Hematopoietic multipotent progenitor cell (in vitro differentiated cells): ENCODE measurements around the gene SPOP. TPM values are rescaled to one million over a fixed set of nuclear protein-coding genes. Genes with fewer than 3 reads are reported as not detected.
"Not testable (repeated sequence)": the region's sequence is repeated elsewhere in the genome, so short reads cannot be mapped to it uniquely, and the experiment has no call there.

Experiments used
- DNase-seq, 3 donors: peaks; one replicate each; pipeline ENCODE4 v3.0.0-alpha.2; 2011 to 2015; ENCODE audit warnings: low read depth in 2 of 3, low spot score in 2 of 3
- total RNA-seq: library from RNA; depleted of rRNA; stranded (reverse); fragments of >200 nt; gene quantifications from one replicate; pipeline ENCODE4 v1.2.3, GENCODE V29; 2012

Gene SPOP
- total RNA-seq, 1 donor, result 77.8 TPM

DNA sequence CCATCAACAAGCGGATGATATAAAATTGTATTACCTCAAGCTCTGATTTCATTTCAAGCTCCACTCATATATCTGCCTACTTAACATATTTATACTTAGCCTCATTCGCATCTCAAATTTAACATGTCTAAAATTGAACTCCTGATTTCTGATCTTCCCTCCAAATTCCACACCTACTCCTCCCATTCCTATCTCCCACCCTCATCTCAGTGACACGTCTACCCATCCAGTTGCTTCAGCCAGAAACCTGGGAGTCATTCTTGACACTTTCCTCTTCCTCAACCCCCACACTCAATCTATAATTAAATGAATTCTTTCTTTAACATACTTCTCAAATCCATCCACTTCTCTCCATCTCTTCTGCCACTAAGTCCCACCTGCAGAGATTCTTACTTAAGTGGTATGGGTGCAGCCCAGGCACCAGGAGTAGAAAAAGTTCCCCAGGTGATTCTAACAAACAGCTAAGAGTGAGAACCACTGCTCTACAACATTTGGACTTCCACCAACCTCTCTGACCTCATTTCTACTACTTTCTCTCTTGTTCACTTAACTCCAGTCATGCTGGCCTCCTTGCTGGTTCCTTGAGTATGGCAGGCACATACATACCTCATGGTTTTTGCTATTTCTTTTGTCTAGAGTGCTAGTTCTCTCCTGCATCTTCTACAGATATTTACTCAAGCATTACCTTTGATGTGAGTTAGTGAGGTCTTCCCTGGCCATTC lies 18.1 kb downstream of the SPOP start:
- no peak for DNase-seq

DNA sequence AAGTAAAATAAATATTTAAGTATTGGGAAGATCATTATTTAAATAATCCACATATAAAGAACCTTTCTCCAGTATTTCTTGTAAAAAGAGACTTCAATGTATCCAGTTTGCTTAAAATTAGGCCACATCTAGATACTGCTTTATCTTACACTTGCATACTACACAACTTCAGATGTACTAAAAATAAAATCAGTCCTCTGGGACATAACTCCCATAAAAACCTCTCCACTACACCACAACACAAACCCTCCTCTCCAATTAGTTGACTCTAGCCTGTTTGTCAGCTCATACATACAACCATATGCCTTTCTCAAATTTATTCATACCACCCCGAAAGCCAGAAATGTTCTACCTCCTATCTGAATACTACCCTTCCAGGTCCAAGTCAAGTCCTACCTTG lies 21.6 kb downstream of the SPOP start:
- DNase-seq, result no peak

DNA sequence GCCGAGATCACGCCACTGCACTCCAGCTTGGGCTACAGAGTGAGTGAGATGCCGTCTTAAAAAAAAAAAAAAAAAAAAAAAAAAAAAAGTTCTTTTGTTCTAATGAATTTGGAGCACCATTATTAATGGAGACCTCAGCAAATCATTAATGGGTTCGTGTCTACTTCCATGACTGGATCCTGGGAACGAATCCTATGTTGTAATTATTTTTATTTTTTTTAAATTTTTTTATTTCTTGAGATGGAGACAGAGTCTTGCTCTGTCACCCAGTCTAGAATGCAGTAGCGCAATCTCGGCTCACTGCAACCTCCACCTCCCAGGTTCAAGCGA lies 30.7 kb downstream of the SPOP start:
- DNase-seq, result no peak

DNA sequence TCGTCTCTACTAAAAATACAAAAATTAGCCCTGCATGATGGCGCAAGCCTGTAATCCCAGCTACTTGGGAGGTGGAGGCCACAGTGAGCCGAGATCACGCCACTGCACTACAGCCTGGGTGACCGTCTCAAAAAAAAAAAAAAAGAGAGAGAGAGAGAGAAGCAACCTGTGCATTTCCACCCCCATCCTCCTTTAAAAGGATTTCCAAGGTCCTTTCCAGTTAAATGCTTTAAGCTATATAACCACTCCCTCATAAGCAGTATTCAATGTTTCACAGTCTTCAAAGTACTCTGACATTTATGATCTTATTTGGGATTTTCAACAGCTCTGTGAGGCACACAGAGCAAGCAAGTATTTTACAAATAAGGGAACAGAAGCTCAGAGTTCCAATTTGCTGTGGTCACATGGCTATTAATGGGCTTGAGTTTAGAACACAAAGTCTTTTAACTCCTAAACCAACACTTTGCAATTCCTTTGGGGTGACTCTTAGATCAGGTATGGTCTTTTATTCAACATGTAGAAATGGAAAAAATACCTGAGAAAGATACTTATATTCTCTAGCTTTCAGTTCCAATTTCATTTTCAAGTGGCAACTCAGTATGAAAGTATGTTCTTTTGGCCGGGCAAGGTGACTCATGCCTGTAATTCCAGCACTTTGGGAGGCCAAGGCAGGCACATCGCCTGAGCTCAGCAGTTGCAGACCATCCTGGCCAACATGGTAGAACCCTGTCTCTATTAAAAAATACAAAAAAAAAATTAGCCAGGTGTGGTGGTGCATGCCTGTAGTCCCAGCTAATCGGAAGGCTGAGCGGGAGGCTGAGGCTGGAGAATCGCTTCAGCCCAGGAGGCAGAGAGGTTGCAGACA lies 31.3 kb downstream of the SPOP start:
- DNase-seq, result no peak

DNA sequence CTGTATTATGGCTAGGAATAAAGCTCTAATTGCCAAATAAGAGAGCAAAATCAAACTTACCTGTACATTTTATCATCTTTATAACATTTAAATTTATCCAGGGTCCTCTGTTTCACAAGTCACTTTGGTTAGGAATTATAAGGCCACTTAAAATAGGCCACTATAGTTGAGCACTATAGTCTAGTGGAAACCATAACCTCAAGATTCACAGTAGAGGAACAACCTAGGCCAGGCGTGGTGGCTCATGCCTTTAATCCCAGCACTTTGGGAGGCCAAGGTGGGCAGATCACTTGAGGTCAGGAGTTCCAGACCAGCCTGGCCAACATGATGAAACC lies 31.9 kb downstream of the SPOP start:
- not testable (repeated sequence) for DNase-seq

DNA sequence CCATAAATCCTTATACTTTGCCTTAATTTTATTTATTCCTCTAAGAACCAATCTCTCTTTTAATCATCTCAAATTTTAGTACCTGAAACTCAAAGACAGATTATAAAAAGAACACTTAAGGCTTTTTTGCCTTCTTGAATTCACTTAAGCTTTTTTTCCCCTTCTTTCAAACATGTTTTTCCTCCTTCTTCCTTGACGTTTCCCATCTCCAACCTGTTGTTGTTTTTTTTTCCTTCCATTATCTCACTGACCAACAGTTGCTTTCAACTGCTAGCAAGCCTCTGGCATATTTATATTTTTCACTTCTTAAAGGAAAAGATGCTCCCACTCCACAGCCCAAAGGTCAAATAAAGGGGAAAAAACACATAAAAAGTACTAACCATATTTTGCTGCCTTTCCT lies 32.2 kb downstream of the SPOP start:
- DNase-seq, result no peak

DNA sequence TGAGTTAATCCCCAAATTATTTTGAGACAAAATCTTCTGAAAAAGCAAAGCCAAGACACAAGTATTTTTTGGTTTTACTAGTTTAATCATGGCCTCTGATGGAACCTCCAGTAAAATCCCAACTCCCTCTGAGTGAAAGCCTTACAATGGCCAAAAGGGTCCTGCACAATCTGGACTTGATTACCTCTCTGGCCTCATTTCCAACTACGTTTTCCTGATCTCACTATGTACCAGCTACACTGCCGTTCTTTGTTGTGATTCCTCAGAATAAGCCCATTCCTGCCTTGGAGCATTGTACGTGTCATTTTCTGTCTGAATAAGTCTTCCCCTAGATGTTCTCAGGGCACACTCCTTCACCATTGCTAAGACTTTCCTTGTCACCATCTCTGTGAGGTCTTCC lies 37.3 kb downstream of the SPOP start:
- no peak for DNase-seq

DNA sequence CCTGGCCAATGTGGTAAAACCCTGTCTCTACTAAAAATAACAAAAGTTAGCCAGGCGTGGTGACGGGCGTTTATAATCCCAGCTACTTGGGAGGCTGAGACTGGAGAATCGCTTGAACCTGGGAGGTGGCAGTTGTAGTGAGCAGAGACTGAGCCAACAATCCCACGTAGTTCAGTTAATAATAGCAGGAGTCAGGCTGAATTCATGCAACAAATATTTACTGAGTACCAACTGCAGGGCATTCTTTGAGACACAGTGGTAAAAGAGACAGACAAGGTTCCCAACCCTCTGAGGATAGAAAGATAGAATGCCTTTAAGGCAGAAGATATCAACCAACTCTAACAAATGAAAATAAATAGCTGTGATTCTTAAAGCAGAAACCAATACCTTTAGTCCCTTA lies 39.1 kb downstream of the SPOP start:
- DNase-seq, result no peak

DNA sequence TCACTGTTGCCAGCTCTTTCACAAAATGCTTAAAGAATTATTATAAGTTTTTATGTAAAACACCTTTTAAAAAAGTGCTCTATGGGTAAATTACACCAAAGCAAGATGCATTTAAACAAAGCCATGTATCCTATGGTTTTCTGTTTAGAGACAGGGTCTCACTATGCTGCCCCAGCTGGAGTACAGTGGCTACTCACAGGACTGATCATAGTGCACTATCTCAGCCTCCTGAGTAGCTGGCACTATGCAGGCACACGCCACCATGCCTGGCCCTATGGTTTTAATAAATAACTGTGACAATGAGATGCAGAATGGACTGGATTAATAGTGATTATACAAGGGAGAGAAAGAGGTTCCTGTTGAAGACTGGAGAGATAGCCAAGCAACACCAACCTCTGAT lies 40.2 kb downstream of the SPOP start:
- DNase-seq, result no peak

DNA sequence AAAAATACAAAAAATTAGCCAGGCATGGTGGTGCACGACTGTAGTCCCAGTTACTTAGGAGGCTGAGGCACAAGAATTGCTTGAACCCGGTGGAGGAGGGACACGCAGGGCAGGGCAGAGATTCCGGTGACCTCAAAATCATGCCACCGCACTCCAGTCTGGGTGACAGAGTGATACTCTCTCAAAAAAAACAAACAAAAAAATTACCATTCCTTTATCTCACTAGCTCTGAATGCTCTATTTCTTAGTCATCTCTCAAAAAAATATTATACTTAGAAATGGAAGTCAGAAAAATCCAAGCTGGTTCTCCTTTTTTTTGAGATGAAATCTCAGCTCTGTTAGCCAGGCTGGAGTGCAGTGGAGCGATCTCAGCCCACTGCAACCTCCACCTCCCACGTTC lies 40.8 kb downstream of the SPOP start:
- no peak for DNase-seq

DNA sequence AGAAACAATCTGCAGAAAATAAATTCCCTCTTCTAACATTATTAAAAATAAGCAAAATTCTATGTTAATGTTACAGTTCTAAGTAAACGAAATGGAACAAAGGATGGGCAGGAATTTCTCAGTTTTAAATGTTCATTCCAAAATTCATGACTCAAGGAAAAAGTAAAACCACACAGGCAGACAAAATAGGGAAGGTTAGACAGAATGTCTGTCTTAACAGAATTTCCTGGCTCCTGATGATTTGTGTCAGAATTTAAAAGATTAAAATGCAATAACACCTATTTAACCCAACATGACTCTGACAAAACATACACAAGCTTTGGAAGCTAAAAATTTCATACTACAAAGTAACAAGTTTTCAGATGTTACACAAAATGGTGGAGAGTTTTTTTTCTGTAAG lies 42.8 kb downstream of the SPOP start:
- no peak for DNase-seq

DNA sequence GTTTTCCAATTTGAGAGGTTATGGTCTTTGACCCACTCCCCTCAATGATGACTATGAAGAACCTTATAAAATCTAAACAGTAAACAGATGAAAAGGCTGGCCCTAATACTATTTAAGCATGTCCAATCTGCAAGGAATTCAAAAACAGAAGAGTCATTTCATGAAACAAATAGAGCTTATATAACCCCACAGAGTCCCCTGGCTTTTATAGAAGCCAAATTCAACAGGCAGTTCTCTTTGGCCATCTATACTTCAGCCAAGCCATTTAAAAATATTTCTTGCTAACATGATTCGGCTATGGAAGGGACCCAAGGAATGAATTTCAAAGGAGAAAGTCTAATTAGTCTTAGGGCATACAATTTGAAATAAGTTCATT lies 43.4 kb downstream of the SPOP start:
- DNase-seq, result no peak

DNA sequence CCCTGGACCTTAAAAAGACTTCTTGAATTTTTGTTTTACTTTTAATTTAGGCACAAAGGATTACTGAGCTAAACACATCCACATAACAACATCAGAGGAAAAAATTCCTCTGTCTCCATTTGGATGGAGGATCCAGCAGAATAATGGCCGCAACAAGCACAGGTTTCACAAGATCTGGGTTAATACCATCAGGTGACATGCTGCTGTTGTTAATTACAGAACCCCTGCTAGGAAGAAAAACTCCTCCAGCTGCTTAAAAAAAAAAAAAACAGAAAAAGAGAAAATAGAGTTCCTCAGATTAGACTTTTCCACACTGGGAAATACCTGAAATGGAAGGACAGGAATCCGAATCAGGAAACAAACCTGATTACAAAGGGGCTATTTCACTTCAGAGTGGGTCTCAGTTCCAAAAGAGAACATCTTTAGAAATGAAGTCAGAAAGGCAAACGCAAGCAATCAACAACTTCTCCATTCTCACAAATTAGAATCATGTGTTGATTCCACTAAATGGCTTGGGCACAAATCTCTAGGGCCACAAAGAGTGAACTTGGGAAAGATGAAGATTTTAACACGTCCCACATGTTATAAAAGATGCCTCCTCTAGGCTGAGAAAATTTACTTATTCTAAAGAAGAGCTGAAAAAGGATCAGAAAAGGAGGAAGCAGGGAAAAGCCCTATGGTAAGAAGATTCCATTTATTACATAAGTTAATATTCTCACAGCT lies 44.0 kb downstream of the SPOP start:
- DNase-seq, result no peak

DNA sequence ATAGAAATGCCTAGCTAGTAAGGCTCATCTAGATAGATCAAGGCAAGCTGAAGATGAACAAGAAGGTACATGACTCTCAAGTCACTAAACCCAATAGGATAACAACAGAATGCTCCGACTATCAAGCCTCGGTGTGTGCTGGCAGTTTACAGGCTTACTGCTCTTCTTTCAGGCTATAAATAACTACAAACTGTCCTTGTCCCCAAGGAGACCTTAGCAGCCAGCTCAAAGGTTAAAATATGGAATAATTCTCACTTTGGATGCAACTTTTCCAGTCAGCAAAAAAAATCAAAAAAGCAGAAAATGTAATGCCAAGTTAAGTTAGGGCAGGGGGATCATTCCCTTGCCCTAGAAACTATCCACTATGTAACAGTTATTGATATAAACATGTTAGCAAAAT lies 44.6 kb downstream of the SPOP start:
- DNase-seq, result no peak

DNA sequence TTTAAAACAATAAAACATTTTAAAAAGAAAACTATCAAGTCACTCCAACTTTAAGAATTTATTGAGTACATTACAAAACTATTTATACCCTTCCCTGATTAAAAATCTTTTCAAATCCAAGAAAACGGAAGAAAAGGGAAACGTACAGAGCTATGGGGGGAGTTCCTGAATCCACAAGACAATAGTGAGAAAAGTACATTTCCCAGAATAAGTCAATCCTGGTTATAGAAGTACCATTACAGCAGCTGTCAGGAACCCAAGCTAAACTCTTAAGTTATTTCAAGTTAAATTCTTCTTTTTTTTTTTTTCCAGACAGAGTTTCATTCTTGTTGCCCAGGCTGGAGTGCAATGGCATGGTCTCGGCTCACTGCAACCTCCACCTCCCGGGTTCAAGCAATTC lies 45.7 kb downstream of the SPOP start:
- no peak for DNase-seq

DNA sequence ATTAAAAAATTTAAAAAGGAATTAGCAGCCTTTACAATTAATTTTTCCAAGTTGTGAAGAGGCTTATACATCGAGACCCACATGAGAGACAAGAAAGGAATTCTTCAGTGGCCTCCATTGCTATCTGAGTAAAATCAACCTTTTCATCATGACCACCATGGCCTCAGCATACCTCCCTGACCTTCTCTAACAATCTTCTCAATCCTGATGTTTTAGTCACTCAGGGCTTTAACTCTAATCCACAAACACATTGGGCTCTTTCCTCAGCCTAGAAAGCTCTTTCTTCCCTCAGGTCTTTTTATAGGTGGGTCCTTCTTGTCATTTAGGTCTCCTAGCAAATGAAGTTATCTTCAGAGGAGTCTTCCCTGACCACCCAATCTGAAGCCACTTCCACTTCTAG lies 46.4 kb downstream of the SPOP start:
- no peak for DNase-seq

DNA sequence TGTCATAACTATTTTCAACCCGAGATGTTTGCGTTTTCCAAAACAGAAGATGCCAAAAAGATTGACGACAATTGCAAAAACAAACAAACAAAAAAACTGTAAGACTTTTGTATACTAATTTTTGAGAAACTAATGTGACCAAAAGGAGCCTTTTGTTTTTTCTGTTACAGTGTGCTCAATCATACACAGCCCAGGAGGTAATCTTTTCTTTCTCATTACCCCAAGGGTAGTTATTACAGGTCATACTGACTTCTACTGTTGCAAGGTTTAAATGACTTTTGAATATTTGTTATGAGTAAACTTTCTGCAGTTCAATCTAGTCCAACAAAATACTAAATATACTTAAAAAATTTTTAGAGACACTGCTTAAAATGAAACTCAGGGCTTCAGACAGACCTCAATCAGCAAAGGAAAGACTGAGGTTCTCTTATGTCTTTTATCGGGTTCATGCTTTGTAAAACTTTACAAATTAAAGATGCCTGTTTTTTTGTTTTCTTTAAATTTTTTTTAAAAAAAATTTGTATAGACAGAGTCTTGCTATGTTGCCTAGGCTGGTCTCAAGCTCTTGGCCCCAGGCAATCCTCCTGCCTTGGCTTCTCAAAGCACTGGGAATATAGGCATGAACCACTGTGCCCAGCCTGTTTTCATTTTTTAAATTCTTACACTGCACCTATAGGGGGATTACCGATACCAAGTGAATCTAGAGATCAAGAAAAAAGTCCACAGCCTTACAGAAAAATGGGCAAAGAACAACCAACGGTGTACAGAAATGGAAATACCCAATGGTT lies 47.6 kb downstream of the SPOP start:
- no peak for DNase-seq

DNA sequence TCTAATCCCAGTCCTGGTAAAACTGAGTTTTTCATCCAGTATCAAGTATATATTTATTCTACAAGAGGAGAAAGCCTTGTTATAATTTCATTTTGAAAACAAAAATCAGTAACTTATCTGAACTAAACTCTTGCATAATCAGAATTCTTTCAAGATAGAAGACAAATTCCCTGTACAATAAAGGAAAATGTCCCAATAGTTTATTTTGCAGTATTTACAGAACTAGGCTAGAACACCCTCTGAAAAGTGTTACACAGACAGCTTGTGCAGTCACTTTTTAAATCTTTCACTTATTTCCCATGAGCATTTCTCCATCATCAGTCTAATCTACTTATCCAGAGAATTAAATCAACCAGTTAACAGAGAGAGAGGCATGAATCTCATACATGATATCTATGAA lies 48.5 kb downstream of the SPOP start:
- no peak for DNase-seq

DNA sequence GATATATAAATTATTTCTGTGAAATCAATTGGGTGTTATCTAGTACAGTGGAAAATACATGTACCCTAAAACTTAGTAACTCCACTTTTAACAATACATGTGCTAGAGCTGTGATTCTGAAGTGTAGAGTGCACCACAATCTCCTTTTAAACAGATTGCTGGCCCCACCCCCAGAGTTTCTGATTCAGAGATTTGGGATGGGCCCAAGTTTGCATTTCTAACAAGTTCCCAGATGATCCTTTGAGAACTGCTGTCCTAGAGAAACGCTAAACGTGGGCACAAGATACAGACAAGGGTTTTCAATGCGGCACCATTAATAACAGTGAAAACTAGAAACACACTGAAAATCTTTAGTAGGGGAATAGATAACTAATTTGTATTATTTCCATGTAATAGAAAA lies 53.0 kb downstream of the SPOP start:
- no peak for DNase-seq

DNA sequence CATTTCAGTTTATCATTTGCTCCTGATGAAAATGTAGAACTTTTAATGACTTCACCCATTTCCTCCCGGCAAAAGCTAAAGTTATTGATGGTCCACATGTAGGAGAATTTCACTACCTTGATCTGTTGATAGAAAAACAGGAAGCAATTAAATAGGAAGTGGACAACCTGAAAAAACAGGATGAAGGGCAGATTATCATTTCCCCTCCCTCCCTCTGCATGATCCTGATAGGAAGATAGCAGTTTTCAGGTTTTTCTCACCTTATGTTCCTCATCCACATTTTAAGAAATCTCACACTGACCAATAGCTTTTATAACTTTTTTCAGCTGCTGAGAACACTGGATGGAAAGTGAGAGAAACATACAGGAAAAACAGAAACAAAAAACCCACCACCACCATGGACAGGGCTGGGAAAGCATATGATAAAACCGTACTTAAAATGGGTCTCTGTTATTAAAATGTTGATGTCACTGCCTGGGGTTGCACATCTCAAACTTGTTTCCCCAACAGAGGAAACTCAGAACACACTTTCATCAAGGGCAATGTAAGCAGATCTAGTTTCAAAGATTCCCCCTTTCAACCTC lies 55.9 kb downstream of the SPOP start:
- no peak for DNase-seq

DNA sequence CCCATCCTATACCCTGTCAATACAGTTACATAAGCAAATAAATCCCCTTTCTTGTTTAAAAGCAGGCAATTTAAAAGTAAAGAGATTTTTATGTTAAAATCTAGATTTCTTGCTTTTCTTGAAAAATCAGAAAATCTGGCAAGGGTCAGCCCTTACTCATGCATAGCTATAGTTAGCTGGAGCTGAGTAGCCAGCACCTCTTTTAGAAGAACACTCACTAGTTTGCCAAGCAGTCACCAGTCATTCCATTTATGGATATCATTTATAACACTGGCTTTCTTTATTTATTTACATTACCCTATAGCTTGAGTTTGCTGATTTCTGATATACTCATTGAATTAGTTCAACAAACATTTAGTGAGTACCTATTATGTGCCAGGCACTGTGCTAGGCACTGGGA lies 56.5 kb downstream of the SPOP start:
- DNase-seq, result no peak
